Measurements from ENCODE around the gene C13orf42. TPM values are rescaled to one million over a fixed set of nuclear protein-coding genes. Genes with fewer than 3 reads are reported as not detected.
A peak's percentile ranks its signal among the peaks of the same experiment; 100 is the strongest.

C13orf42 gene
- total and polyA plus RNA-seq, 2 experiments from 2014 or later = 9.4 to 96.5 TPM

- peak; percentile 73 for ATAC-seq
- H3K36me3 Mint-ChIP-seq (ENCODE audit: low read depth) = peaks cover 59% of the 10 kb centered on the region
- DNase-seq (ENCODE audit: low spot score) = peak; percentile 78
- no peaks in the 10 kb centered on the region for H3K9me2 ChIP-seq (ENCODE audit: insufficient read depth)
- H3K4me3 ChIP-seq = peak overlapping the region; percentile 21; the same call in 1 of the 2 replicates
- H3K27ac ChIP-seq (ENCODE audit: low read depth) = peak overlapping the region; percentile 84
- peaks cover 13% of the 10 kb centered on the region for H3K36me3 ChIP-seq (ENCODE audit: insufficient read depth)
- no peaks in the 10 kb centered on the region for H3K79me2 ChIP-seq (replicated peaks; ENCODE audit: insufficient read depth)
- no peak overlapping the region for H2AFZ ChIP-seq
- peak overlapping the region; percentile 96 for H3K27ac Mint-ChIP-seq
- H3K4me3 Mint-ChIP-seq = peak overlapping the region; percentile 11; the same call in 2 of the 3 replicates
- no peaks in the 10 kb centered on the region for H4K20me1 ChIP-seq (replicated peaks; ENCODE audit: insufficient read depth)
- peaks cover 54% of the 10 kb centered on the region for H3K4me1 ChIP-seq (ENCODE audit: insufficient read depth)
- peak overlapping the region; percentile 20 for H3K4me2 ChIP-seq
- peaks cover 59% of the 10 kb centered on the region for H3K4me1 Mint-ChIP-seq
- H3K27me3 Mint-ChIP-seq (ENCODE audit: insufficient read depth, low read depth, poor library complexity) = no peaks in the 10 kb centered on the region
- H3F3A ChIP-seq (replicated peaks; ENCODE audit: low read depth) = no peaks in the 10 kb centered on the region; the same call in 1 of the 2 replicates
- TF ChIP-seq STAT1 (IDR thresholded peaks at IDR 0.05; ENCODE audit: unreplicated experiment) (no peak), ETS1 (IDR thresholded peaks at IDR 0.05) (no peak), EZH2phosphoT487 (IDR thresholded peaks at IDR 0.05; ENCODE audit: unreplicated experiment) (no peak), CTCF (conservative IDR thresholded peaks at IDR 0.05; ENCODE audit: low read depth in 2 of 2) (peak in 1 of 2 experiments; percentile 53; a peak in 2 of 4 replicates), CREB1 (CRISPR knock-in tag; IDR thresholded peaks at IDR 0.05; ENCODE audit: low read depth) (peak; percentile 74), ZNF462 (CRISPR knock-in tag; IDR thresholded peaks at IDR 0.05) (no peak), EZH2 (IDR thresholded peaks at IDR 0.05; ENCODE audit: low read depth, unreplicated experiment) (no peak), ZNF331 (CRISPR knock-in tag; IDR thresholded peaks at IDR 0.05; ENCODE audit: low read depth) (no peak), POLR2AphosphoS5 (IDR thresholded peaks at IDR 0.05; ENCODE audit: low read depth) (no peak), JUNB (IDR thresholded peaks at IDR 0.05; ENCODE audit: unreplicated experiment) (no peak), REST (IDR thresholded peaks at IDR 0.05; ENCODE audit: unreplicated experiment) (no peak), NANOG (IDR thresholded peaks at IDR 0.05; ENCODE audit: borderline replicate concordance) (peak; percentile 42; the same call in 1 of the 2 replicates), ZNF114 (CRISPR knock-in tag; IDR thresholded peaks at IDR 0.05) (no peak)
- H3K9me3 Mint-ChIP-seq = peaks cover 35% of the 10 kb centered on the region
- H3K27me3 ChIP-seq (ENCODE audit: insufficient read depth) = no peaks in the 10 kb centered on the region
Measured at GRCh38 chr13:51148223-51148951, 37.3 kb upstream of the C13orf42 start.

Measured in GM23338 (cell line).